HCT116 (cell line): ENCODE results near the gene MRPS12. TPM values are rescaled to one million over a fixed set of nuclear protein-coding genes. Genes with fewer than 3 reads are reported as not detected.

Source experiments
- ATAC-seq: fragments of 200-7000 bp; cut with Tn5 transposase; 2 replicates; pipeline ENCODE4 v1.9.1; 2020; ENCODE audit warnings: mild to moderate bottlenecking, moderate library complexity
- BruUV-seq: library from RNA; stranded (reverse); fragments of 400-500 nt; replicated peaks from 2 replicates; lab custom pipeline; 2021; lab: Mats Ljungman, UMichigan
- CTCF ChIA-PET: fragments of 300-600 bp; sonication (Branson Sonifier 250); formaldehyde crosslinking; loops from one replicate; lab custom pipeline; 2021; ENCODE audit warnings: antibody characterized with exemption; lab: Charles Lee
- POLR2A ChIA-PET: fragments of 300-600, 350-600 bp; sonication (Branson Sonifier 250); formaldehyde crosslinking; loops from one replicate; lab custom pipeline; 2021; ENCODE audit warnings: antibody characterized with exemption; lab: Charles Lee
- RAD21 ChIA-PET, 2 experiments: fragments of 300-600 bp; sonication (Branson Sonifier 250); formaldehyde crosslinking; loops; one replicate each; lab custom pipeline; 2023; ENCODE audit warnings: low total read pairs in 2 of 2; ENCODE audit not compliant: uncharacterized antibody in 2 of 2, unreplicated experiment in 2 of 2, low non-redundant PET in 1 of 2; lab: Charles Lee
- DNase-seq: peaks from one replicate; pipeline ENCODE4 v3.0.0-alpha.2; 2010; ENCODE audit warnings: low read depth, low spot score
- H2AFZ ChIP-seq: fragments of 200-600 bp; shearing (Covaris generic), sonication (generic); 2 replicates; pipeline ENCODE4 v1.6.1; 2017; ENCODE audit warnings: low read depth, mixed run types, mixed read lengths, antibody characterized with exemption, low read length; ENCODE audit not compliant: poor library complexity, severe bottlenecking
- H3K27ac ChIP-seq: 2 replicates; pipeline ENCODE4 v1.5.1; 2012; ENCODE audit warnings: low read depth, low read length
- H3K27me3 ChIP-seq: fragments of 200-600 bp; sonication (generic); 2 replicates; pipeline ENCODE4 v1.6.1; 2016; ENCODE audit warnings: mixed run types, low read length, mixed read lengths; ENCODE audit not compliant: insufficient read depth
- H3K36me3 ChIP-seq, 2 experiments: fragments of 200-500 bp in 1 of 2; fragments of 200-600 bp in 1 of 2; sonication (Bioruptor generic) in 1 of 2; sonication (generic) in 1 of 2; 2 replicates each; pipeline versions ENCODE4 v1.5.1 to v1.6.1; 2014 to 2016; ENCODE audit warnings: low read length in 2 of 2, inconsistent platforms in 1 of 2, mixed read lengths in 1 of 2, mixed run types in 1 of 2; ENCODE audit not compliant: insufficient read depth in 2 of 2, control insufficient read depth in 1 of 2
- H3K4me1 ChIP-seq, 2 experiments: fragments of 200-600 bp in 1 of 2; sonication (generic) in 1 of 2; 2 replicates each; pipeline versions ENCODE4 v1.5.1 to v1.6.1; 2012 to 2017; ENCODE audit warnings: low read length in 2 of 2, inconsistent platforms in 1 of 2, mild to moderate bottlenecking in 1 of 2, mixed read lengths in 1 of 2, mixed run types in 1 of 2, moderate library complexity in 1 of 2; ENCODE audit not compliant: insufficient read depth in 2 of 2, control insufficient read depth in 1 of 2
- H3K4me2 ChIP-seq: fragments of 200-600 bp; sonication (generic); 2 replicates; pipeline ENCODE4 v1.6.1; 2017; ENCODE audit warnings: mixed run types, low read length, mixed read lengths
- H3K4me3 ChIP-seq, 2 experiments: fragments of 200-600 bp in 1 of 2; sonication (generic) in 1 of 2; replicated peaks in 1 of 2; 2 replicates each; pipeline ENCODE4 v1.5.1; 2011 to 2016; ENCODE audit warnings: low read length in 2 of 2, control low read depth in 1 of 2, low read depth in 1 of 2, mild to moderate bottlenecking in 1 of 2, mixed read lengths in 1 of 2, mixed run types in 1 of 2
- H3K79me2 ChIP-seq: fragments of 200-600 bp; sonication (generic); 2 replicates; pipeline ENCODE4 v1.6.1; 2017; ENCODE audit warnings: mild to moderate bottlenecking, mixed run types, low read length, moderate library complexity, mixed read lengths; ENCODE audit not compliant: insufficient read depth
- H3K9ac ChIP-seq: fragments of 200-600 bp; sonication (generic); 2 replicates; pipeline ENCODE4 v1.6.1; 2016; ENCODE audit warnings: low read length, mixed read lengths
- H3K9me2 ChIP-seq: fragments of 200-600 bp; sonication (generic), shearing (Covaris generic); 2 replicates; pipeline ENCODE4 v1.6.1; 2017; ENCODE audit warnings: mixed run types, mild to moderate bottlenecking, moderate library complexity; ENCODE audit not compliant: insufficient read depth
- H3K9me3 ChIP-seq, 2 experiments: fragments of 200-500 bp in 1 of 2; fragments of 200-600 bp in 1 of 2; sonication (Bioruptor generic) in 1 of 2; sonication (generic) in 1 of 2; 2 replicates each; pipeline ENCODE4 v1.6.1; 2014 to 2017; ENCODE audit warnings: low read length in 2 of 2, mixed read lengths in 2 of 2, inconsistent platforms in 1 of 2, low read depth in 1 of 2, mild to moderate bottlenecking in 1 of 2, mixed run types in 1 of 2, moderate library complexity in 1 of 2; ENCODE audit not compliant: control insufficient read depth in 1 of 2, insufficient read depth in 1 of 2
- H4K20me1 ChIP-seq: fragments of 200-600 bp; sonication (generic), shearing (Covaris generic); 2 replicates; pipeline ENCODE4 v1.6.1; 2017; ENCODE audit warnings: mixed run types, mild to moderate bottlenecking, moderate library complexity; ENCODE audit not compliant: insufficient read depth
- CBX3 ChIP-seq: IDR thresholded peaks from 2 replicates; pipeline ENCODE4 v1.6.1; 2012; ENCODE audit warnings: low read depth
- EGR1 ChIP-seq: IDR thresholded peaks from 2 replicates; pipeline ENCODE4 v1.6.1; 2012; ENCODE audit warnings: low read depth
- ELF1 ChIP-seq: IDR thresholded peaks from 2 replicates; pipeline ENCODE4 v1.6.1; 2012; ENCODE audit warnings: low read depth, borderline replicate concordance
- EZH2 ChIP-seq: fragments of 200-600 bp; sonication (generic); IDR thresholded peaks from 2 replicates; pipeline ENCODE4 v1.6.1; 2017; ENCODE audit warnings: antibody characterized with exemption, mixed run types
- EZH2phosphoT487 ChIP-seq: fragments of 200-600 bp; IDR thresholded peaks from 2 replicates; pipeline ENCODE4 v1.6.1; 2018; ENCODE audit warnings: antibody characterized with exemption, borderline replicate concordance
- MAX ChIP-seq: IDR thresholded peaks from 2 replicates; pipeline ENCODE4 v1.6.1; 2012
- POLR2AphosphoS5 ChIP-seq: IDR thresholded peaks from 2 replicates; pipeline ENCODE4 v1.6.1; 2011; ENCODE audit warnings: mild to moderate bottlenecking, low read depth, low read length, moderate library complexity
- RAD21 ChIP-seq: IDR thresholded peaks from 2 replicates; pipeline ENCODE4 v1.6.1; 2012; ENCODE audit warnings: low read depth, mild to moderate bottlenecking
- SIN3A ChIP-seq: IDR thresholded peaks from 2 replicates; pipeline ENCODE4 v1.6.1; 2012; ENCODE audit warnings: low read depth
- SP1 ChIP-seq: IDR thresholded peaks from 2 replicates; pipeline ENCODE4 v1.6.1; 2012; ENCODE audit warnings: low read depth
- SRF ChIP-seq: IDR thresholded peaks from 2 replicates; pipeline ENCODE4 v1.6.1; 2012; ENCODE audit warnings: low read depth
- TCF7L2 ChIP-seq: IDR thresholded peaks from 2 replicates; pipeline ENCODE4 v1.7.0; 2011; ENCODE audit warnings: borderline replicate concordance, inconsistent platforms; ENCODE audit not compliant: insufficient read depth, insufficient read length; ENCODE audit errors: extremely low read depth
- YY1 ChIP-seq: IDR thresholded peaks from 2 replicates; pipeline ENCODE4 v1.6.1; 2011; ENCODE audit warnings: low read length, low read depth, moderate library complexity, mild to moderate bottlenecking; ENCODE audit not compliant: insufficient replicate concordance; ENCODE audit errors: extremely low read depth
- ZBTB33 ChIP-seq: IDR thresholded peaks from 2 replicates; pipeline ENCODE4 v1.6.1; 2011; ENCODE audit warnings: mild to moderate bottlenecking, low read length, moderate library complexity; ENCODE audit not compliant: insufficient replicate concordance; ENCODE audit errors: extremely low read depth
- ZFX ChIP-seq: fragments of 450-650 bp; IDR thresholded peaks from 2 replicates; pipeline ENCODE4 v1.6.1; 2017
- ZNF274 ChIP-seq: fragments of 200-500 bp; sonication (Bioruptor generic); IDR thresholded peaks from 2 replicates; pipeline ENCODE4 v1.6.1; 2014; ENCODE audit warnings: mild to moderate bottlenecking, low read depth, low read length, inconsistent platforms
- intact Hi-C: fragments of 100-400 bp; cut with micrococcal nuclease; formaldehyde crosslinking; loops from 2 replicates; pipeline ENCODE4 v1.10.0; 2022
- total RNA-seq: library from RNA; stranded (reverse); gene quantifications from one replicate; pipeline ENCODE4 v1.2.1, GENCODE V29; 2021; ENCODE audit not compliant: unreplicated experiment
- TF ChIP-seq, protein P1 (sequence below), 3 experiments: fragments of 200-600 bp in 1 of 3; sonication (generic) in 1 of 3; IDR thresholded peaks in 2 of 3; conservative IDR thresholded peaks in 1 of 3; 2 replicates each; pipeline ENCODE4 v1.5.1; 2012 to 2017; ENCODE audit warnings: low read depth in 2 of 3, low read length in 2 of 3, antibody characterized with exemption in 1 of 3, borderline replicate concordance in 1 of 3, control low read depth in 1 of 3, mild to moderate bottlenecking in 1 of 3, mixed read lengths in 1 of 3, mixed run types in 1 of 3, moderate library complexity in 1 of 3; ENCODE audit not compliant: insufficient read depth in 1 of 3

Gene MRPS12
- total RNA-seq, 1 experiment from 2014 or later: 97.7 TPM

DNA sequence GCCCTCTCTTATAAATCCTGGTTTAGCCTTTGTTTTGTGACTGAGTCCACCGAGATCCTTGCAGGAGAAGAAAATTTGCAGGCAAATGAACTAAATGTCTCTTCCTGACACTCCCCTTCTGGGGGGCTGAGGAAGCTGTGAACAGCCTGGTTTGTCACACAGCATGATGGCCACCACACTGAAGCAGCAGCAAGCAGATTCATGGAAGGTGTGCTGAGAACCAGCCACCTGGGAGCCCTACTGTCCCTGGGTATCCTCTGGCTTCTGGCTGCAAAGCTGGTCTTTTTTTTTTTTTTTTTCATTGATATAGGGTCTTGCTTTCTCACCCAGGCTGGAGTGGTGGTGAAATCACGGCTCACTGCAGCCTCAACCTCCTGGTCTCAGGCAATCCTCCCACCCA lies 11.2 kb downstream of the MRPS12 start:
- Histone ChIP-seq H2AFZ (no peak overlapping the region), H3K27ac (no peak overlapping the region), H3K4me1 (no peaks in the 10 kb centered on the region), H3K9ac (no peak overlapping the region), H3K27me3 (no peaks in the 10 kb centered on the region), H3K36me3 (no peaks in the 10 kb centered on the region), H4K20me1 (no peaks in the 10 kb centered on the region), H3K4me2 (no peak overlapping the region), H3K9me3 (no peaks in the 10 kb centered on the region), H3K79me2 (no peaks in the 10 kb centered on the region), H3K4me3 (no peak overlapping the region), H3K9me2 (no peaks in the 10 kb centered on the region)
- TF ChIP-seq YY1 (no peak), ELF1 (no peak), EZH2phosphoT487 (no peak), POLR2AphosphoS5 (no peak), SRF (no peak), CBX3 (no peak), ZNF274 (no peak), SP1 (no peak), RAD21 (no peak), SIN3A (no peak), TCF7L2 (no peak), ZFX (no peak), ZBTB33 (no peak), EZH2 (no peak), MAX (no peak), EGR1 (no peak)
- TF ChIP-seq, protein P1, sequence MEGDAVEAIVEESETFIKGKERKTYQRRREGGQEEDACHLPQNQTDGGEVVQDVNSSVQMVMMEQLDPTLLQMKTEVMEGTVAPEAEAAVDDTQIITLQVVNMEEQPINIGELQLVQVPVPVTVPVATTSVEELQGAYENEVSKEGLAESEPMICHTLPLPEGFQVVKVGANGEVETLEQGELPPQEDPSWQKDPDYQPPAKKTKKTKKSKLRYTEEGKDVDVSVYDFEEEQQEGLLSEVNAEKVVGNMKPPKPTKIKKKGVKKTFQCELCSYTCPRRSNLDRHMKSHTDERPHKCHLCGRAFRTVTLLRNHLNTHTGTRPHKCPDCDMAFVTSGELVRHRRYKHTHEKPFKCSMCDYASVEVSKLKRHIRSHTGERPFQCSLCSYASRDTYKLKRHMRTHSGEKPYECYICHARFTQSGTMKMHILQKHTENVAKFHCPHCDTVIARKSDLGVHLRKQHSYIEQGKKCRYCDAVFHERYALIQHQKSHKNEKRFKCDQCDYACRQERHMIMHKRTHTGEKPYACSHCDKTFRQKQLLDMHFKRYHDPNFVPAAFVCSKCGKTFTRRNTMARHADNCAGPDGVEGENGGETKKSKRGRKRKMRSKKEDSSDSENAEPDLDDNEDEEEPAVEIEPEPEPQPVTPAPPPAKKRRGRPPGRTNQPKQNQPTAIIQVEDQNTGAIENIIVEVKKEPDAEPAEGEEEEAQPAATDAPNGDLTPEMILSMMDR (IDR thresholded peaks at IDR 0.05 in 2 of 3, conservative IDR thresholded peaks at IDR 0.05 in 1 of 3; ENCODE audit: borderline replicate concordance in 1 of 3, insufficient read depth in 1 of 3, low read depth in 2 of 3, low read length in 2 of 3): no peak
- no TSS peak for BruUV-seq
- intact Hi-C loops: no loop called here
- CTCF ChIA-PET: no interaction called here
- RAD21 ChIA-PET: no interaction called here
- POLR2A ChIA-PET: no interaction called here
- DNase-seq (no peak), ATAC-seq (no peak)
